GM12875 (cell line): ENCODE measurements around the gene GALNT1.

Source experiments
- H3K4me3 ChIP-seq: one replicate; pipeline ENCODE4 v1.5.1; 2011; ENCODE audit warnings: low read depth, low read length, control low read depth
- TF ChIP-seq, protein P1 (sequence below): IDR thresholded peaks from 2 replicates; pipeline ENCODE4 v1.5.1; 2011; ENCODE audit warnings: low read depth, mild to moderate bottlenecking, control low read depth, inconsistent platforms, low read length, moderate library complexity, borderline replicate concordance; ENCODE audit not compliant: insufficient read depth

Gene GALNT1

DNA sequence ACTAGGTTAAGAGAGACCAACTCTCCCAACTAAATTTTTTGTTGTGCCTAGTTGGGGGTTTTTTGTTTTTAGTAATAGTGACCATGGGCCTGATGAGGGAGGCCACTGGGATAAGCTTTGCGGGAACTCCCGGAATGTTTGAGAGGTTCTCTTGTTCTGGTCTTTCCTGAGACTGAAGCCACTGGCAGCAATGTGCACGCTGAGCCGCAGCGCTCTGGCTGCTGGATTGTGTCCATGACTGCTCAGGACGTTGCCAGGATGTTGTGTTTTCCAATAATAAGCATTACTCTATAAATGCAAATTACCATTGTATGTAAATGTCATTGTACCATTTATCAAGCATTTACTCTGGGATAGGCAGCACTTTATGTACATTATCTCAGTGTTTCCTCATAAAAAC lies 126.1 kb downstream of the GALNT1 start:
- TF ChIP-seq, protein P1, sequence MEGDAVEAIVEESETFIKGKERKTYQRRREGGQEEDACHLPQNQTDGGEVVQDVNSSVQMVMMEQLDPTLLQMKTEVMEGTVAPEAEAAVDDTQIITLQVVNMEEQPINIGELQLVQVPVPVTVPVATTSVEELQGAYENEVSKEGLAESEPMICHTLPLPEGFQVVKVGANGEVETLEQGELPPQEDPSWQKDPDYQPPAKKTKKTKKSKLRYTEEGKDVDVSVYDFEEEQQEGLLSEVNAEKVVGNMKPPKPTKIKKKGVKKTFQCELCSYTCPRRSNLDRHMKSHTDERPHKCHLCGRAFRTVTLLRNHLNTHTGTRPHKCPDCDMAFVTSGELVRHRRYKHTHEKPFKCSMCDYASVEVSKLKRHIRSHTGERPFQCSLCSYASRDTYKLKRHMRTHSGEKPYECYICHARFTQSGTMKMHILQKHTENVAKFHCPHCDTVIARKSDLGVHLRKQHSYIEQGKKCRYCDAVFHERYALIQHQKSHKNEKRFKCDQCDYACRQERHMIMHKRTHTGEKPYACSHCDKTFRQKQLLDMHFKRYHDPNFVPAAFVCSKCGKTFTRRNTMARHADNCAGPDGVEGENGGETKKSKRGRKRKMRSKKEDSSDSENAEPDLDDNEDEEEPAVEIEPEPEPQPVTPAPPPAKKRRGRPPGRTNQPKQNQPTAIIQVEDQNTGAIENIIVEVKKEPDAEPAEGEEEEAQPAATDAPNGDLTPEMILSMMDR, result no peak
- no peak overlapping the region for H3K4me3 ChIP-seq

DNA sequence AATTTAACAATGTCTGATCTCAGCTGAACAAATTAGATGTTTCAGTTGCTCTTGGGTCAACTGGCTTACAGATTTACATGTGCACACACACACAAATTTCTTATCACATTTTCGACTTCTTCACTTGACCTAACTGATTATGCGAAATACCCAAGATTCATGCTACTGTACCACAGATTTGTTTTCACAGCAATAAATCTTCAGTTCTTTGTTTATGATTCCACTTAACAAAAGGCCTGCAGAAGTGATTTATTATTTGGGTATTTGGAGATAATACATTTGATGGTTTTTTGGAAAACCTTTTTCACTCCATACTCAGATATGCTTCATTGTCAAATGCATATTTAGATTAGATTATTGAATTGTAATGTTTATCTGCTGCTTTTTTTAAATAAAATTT lies 129.0 kb downstream of the GALNT1 start:
- TF ChIP-seq, protein P1, result no peak
- no peak overlapping the region for H3K4me3 ChIP-seq

DNA sequence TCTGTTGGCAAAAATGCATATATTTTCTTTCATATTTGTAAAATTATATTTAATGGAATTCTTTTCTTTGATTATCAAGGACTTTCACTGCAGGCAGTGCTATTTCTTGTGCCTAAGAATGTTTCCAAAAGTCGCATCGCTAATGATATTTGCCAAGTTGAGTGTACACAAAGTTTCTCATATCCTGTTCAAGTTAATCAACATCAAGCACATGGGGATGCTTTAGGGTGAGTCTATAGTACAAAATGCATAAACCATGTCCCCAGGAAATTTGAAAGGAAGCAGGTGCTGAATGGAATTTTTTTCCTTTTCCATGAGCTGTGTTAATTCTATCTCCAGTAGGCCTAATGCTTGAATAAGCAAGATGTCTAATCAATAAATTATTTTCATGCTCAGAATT lies 129.7 kb downstream of the GALNT1 start:
- TF ChIP-seq, protein P1, result no peak

DNA sequence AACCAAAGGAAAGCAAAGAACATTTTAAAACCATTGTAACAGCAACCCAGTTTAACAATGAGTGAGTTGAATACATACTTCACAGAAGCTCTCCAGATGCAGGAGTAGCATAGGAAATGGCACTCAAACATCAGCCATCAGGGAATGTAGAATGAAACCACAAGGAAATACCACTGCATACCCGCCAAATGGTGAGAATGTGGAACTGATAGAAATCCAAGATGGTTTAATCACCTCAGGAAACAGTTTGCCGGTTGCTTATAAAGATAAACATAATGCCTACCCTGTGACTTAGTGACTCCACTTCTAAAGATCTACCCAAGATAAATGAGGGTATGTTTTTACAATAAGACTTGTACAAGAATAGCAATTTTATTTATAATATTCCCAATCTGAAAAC lies 132.0 kb downstream of the GALNT1 start:
- no peak overlapping the region for H3K4me3 ChIP-seq

More for the DNA sequence above, 129.7 kb downstream of the GALNT1 start:
- H3K4me3 ChIP-seq, result no peak overlapping the region

DNA sequence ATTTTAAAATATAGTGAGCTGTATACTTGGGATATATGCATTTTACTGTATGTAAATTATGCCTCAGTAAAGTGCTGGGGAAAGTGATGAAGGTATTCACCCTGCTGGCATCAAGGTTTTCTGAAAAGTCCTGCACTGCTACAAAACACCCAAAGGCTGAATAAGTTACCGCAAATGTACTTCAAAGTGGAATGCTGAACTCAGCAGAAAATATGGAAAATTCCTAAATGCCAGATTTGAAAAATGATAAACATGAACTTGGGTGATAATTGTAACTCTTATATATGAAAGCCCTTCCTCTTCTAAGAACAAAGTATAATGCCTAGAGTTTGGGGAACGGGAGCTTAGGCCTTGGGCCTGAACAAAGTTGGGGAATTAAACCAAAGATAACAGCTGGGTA lies 133.0 kb downstream of the GALNT1 start:
- no peak overlapping the region for H3K4me3 ChIP-seq
- TF ChIP-seq, protein P1, result no peak

More for the DNA sequence above, 132.0 kb downstream of the GALNT1 start:
- TF ChIP-seq, protein P1, result no peak

DNA sequence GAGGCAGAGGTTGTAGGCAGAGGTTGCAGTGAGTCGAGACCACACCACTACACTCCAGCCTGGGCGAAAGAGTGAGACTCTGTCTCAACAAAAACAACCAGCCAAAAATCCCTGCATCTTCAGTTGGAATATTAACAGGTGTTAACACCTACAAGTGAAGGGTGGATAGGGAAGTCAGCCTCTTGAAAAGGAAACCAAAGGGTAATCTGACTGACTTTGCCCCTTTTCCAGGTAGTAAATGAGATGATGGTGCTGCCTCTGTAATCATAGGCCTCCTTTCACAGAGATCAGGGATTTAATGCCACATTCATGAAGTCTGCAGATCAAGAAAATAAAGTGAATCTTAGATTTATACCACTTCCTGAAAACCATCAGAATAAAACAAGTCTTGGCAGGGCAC lies 133.6 kb downstream of the GALNT1 start:
- TF ChIP-seq, protein P1, result no peak
- no peak overlapping the region for H3K4me3 ChIP-seq

DNA sequence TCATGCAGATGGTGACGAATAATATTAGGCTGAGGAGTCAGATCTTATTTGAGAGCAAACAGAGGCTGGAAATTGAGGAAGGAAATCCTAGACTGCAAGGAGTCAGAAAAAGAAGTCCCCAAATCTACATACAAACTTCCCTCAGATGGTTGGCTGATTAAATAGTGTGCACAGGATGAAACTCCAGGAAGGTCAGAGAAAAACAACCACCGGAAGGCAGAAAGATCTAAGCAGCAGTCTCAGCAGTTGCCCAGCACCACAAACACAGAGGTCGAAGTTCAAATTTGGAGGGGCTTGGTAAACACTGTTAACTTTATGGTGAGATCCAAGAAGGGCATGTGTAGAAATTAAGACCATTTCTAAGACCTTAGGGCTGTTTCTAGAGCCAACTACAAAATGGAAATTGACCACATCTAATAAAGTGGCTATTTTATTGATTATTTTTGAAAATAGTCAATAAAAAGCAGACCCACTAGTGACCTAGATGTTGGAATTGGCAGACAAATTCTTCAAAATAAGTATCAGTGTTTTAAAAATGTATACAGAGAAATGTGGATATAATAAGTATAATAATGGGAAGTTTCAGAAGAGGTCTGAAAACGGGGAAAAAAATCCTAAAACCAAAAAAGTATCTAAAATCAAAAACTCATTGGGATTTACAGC lies 134.8 kb downstream of the GALNT1 start:
- no peak overlapping the region for H3K4me3 ChIP-seq
- TF ChIP-seq, protein P1, result no peak
